Testis (tissue), 3 donors: ENCODE results near the gene ELK3. TPM values are rescaled to one million over a fixed set of nuclear protein-coding genes. Genes with fewer than 3 reads are reported as not detected.

Source experiments
- DNase-seq: peaks from one replicate; pipeline ENCODE4 v3.0.0-alpha.2; 2019
- H3K27ac ChIP-seq, 2 donors: fragments of 200-600 bp; sonication (generic); one replicate each; pipeline ENCODE4 v1.5.1; 2019
- H3K27me3 ChIP-seq: fragments of 200-600 bp; sonication (generic); one replicate; pipeline ENCODE4 v1.5.1; 2019
- H3K36me3 ChIP-seq: fragments of 200-600 bp; sonication (generic); one replicate; pipeline ENCODE4 v1.5.1; 2017; ENCODE audit warnings: low read depth; ENCODE audit errors: missing control alignments
- H3K4me1 ChIP-seq: fragments of 200-600 bp; sonication (generic); one replicate; pipeline ENCODE4 v1.5.1; 2019
- H3K4me3 ChIP-seq, 2 donors: fragments of 200-600 bp; sonication (generic); one replicate each; pipeline ENCODE4 v1.5.1; 2017 to 2019
- H3K9me3 ChIP-seq: fragments of 200-600 bp; sonication (generic); one replicate; pipeline ENCODE4 v1.5.1; 2017
- POLR2A ChIP-seq: fragments of 450-650 bp; IDR thresholded peaks from one replicate; pipeline ENCODE4 v1.6.1; 2017; ENCODE audit warnings: antibody characterized with exemption, mild to moderate bottlenecking, moderate library complexity
- WGBS, 2 donors: methylation state at CpG; one replicate each; pipeline ENCODE4 v1.1.5; 2018; 5-methylcytosine and 5-hydroxymethylcytosine counted together
- intact Hi-C: fragments of 100-400 bp; cut with DNase I; formaldehyde crosslinking; loops from one replicate; pipeline ENCODE4 v1.15.1; 2023; ENCODE audit warnings: low total_unique reads
- polyA plus RNA-seq: library from polyadenylated mRNA; stranded (reverse); fragments of 350-450 nt; fragmentation: Illumina TruSeq; extraction: RNeasy Lipid Tissue Mini Kit (QIAGEN cat#74804); gene quantifications from one replicate; pipeline ENCODE4 v1.2.3, GENCODE V29; 2014; ENCODE audit warnings: low read depth, low replicate concordance; ENCODE audit not compliant: insufficient read depth
- total RNA-seq, 2 donors: library from RNA; depleted of rRNA; stranded (reverse); fragments of >200 nt; gene quantifications; one replicate each; pipeline ENCODE4 v1.2.3, GENCODE V29; 2016
- TF ChIP-seq, protein P1 (sequence below), 3 experiments: fragments of 450-650 bp in 2 of 3; fragments of 200-600 bp in 1 of 3; sonication (generic) in 1 of 3; IDR thresholded peaks; one replicate each; pipeline ENCODE4 v1.5.1; 2016 to 2019; ENCODE audit warnings: antibody characterized with exemption in 3 of 3, mild to moderate bottlenecking in 2 of 3, moderate library complexity in 1 of 3

Gene ELK3
- total and polyA plus RNA-seq, 3 donors from 2014 or later, result 11.3 to 17.1 (median 15.4) TPM

DNA sequence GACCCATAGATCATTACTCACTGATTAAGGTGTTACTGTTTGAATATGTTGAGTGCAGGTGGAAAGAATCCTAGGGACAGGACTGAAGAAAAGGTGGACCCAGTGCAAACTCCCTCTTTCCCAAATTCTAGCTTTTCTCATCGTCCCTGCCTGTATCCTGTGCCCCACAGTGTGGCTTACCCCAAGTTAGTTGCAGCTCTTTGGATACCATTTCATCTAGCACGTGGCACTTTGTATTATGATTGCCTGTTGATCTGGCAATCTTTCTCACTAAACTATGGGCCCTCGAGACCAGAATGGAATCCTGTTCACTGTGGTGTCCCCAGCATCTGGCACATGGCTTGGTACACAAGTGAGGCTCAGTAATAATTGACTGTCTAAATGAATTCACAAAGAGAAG is 66.5 kb downstream of the ELK3 start:
- no peaks in the 10 kb centered on the region for H3K36me3 ChIP-seq
- intact Hi-C loops, result no loop called here
- H3K27ac ChIP-seq, result no peak overlapping the region
- TF ChIP-seq POLR2A, result no peak
- TF ChIP-seq, protein P1, sequence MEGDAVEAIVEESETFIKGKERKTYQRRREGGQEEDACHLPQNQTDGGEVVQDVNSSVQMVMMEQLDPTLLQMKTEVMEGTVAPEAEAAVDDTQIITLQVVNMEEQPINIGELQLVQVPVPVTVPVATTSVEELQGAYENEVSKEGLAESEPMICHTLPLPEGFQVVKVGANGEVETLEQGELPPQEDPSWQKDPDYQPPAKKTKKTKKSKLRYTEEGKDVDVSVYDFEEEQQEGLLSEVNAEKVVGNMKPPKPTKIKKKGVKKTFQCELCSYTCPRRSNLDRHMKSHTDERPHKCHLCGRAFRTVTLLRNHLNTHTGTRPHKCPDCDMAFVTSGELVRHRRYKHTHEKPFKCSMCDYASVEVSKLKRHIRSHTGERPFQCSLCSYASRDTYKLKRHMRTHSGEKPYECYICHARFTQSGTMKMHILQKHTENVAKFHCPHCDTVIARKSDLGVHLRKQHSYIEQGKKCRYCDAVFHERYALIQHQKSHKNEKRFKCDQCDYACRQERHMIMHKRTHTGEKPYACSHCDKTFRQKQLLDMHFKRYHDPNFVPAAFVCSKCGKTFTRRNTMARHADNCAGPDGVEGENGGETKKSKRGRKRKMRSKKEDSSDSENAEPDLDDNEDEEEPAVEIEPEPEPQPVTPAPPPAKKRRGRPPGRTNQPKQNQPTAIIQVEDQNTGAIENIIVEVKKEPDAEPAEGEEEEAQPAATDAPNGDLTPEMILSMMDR (IDR thresholded peaks at IDR 0.05), result no peak
- no peaks in the 10 kb centered on the region for H3K9me3 ChIP-seq
- no peaks in the 10 kb centered on the region for H3K27me3 ChIP-seq
- no peak overlapping the region for H3K4me3 ChIP-seq
- WGBS, 2 donors, result 88 to 92% methylated on average over 3 of the region's 3 CpGs
- H3K4me1 ChIP-seq, result peaks cover 9% of the 10 kb centered on the region
- DNase-seq, result no peak

GRCh38 chr12:96261557-96261956 is 67.4 kb downstream of the ELK3 start:
- H3K36me3 ChIP-seq, result no peaks in the 10 kb centered on the region
- TF ChIP-seq POLR2A, result no peak
- TF ChIP-seq, protein P1 (IDR thresholded peaks at IDR 0.05), result no peak
- intact Hi-C loops, result no loop called here
- H3K27me3 ChIP-seq, result no peaks in the 10 kb centered on the region
- H3K27ac ChIP-seq, result no peak overlapping the region
- peaks cover 9% of the 10 kb centered on the region for H3K4me1 ChIP-seq
- H3K9me3 ChIP-seq, result no peaks in the 10 kb centered on the region
- no peak overlapping the region for H3K4me3 ChIP-seq
- WGBS, 2 donors, result 95% methylated on average over 5 of the region's 5 CpGs
- DNase-seq, result no peak

GRCh38 chr12:96263449-96263902 is 69.3 kb downstream of the ELK3 start:
- H3K27ac ChIP-seq, result no peak overlapping the region
- no peak for DNase-seq
- peaks cover 2% of the 10 kb centered on the region for H3K4me1 ChIP-seq
- WGBS, 2 donors, result 46 to 69% methylated on average over 11 of the region's 11 CpGs
- intact Hi-C loops, result no loop called here
- no peak overlapping the region for H3K4me3 ChIP-seq
- no peaks in the 10 kb centered on the region for H3K27me3 ChIP-seq
- H3K36me3 ChIP-seq, result no peaks in the 10 kb centered on the region
- no peaks in the 10 kb centered on the region for H3K9me3 ChIP-seq
- TF ChIP-seq, protein P1 (IDR thresholded peaks at IDR 0.05), result no peak
- no peak for TF ChIP-seq POLR2A

DNA sequence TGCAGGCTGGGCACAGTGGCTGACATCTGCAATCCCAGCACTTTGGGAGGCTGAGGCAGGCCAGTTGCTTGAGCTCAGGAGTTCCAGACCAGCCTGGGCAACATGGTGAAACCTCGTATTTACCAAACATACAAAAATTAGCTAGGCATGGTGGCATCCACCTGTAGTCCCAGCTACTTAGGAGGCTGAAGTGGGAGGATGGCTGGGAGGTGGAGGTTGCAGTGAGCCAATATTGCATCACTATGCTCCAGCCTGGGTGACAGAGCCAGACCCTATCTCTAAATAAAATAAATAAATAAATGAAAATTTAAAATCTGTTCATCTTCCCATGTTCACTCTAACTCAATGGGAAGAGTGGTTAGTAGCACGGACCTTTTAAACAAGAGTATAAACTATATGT is 71.2 kb downstream of the ELK3 start:
- TF ChIP-seq, protein P1 (IDR thresholded peaks at IDR 0.05), result no peak
- TF ChIP-seq POLR2A, result no peak
- intact Hi-C loops, result no loop called here
- DNase-seq, result no peak
- Histone ChIP-seq H3K4me1 (no peaks in the 10 kb centered on the region), H3K36me3 (no peaks in the 10 kb centered on the region), H3K4me3 (no peak overlapping the region), H3K27ac (no peak overlapping the region), H3K27me3 (no peaks in the 10 kb centered on the region), H3K9me3 (no peaks in the 10 kb centered on the region)
- 84 to 96% methylated on average over 2 of the region's 2 CpGs for WGBS, 2 donors

GRCh38 chr12:96265836-96266235 is 71.7 kb downstream of the ELK3 start:
- no peak for TF ChIP-seq POLR2A
- TF ChIP-seq, protein P1 (IDR thresholded peaks at IDR 0.05), result no peak
- no peak for DNase-seq
- Histone ChIP-seq H3K36me3 (no peaks in the 10 kb centered on the region), H3K27me3 (no peaks in the 10 kb centered on the region), H3K27ac (no peak overlapping the region), H3K9me3 (no peaks in the 10 kb centered on the region), H3K4me1 (no peaks in the 10 kb centered on the region), H3K4me3 (no peak overlapping the region)
- intact Hi-C loops, result no loop called here
- WGBS, 2 donors, result 91 to 94% methylated on average over 1 of the region's 1 CpG
